Measurements from ENCODE around the gene EPM2A. TPM values are rescaled to one million over a fixed set of nuclear protein-coding genes. Genes with fewer than 3 reads are reported as not detected.

The EPM2A gene
- total RNA-seq, result 10 to 100 TPM in 2 of 4 donors, 1 to 10 TPM in 2; 6.5 to 12.9 (median 10.4) TPM

DNA sequence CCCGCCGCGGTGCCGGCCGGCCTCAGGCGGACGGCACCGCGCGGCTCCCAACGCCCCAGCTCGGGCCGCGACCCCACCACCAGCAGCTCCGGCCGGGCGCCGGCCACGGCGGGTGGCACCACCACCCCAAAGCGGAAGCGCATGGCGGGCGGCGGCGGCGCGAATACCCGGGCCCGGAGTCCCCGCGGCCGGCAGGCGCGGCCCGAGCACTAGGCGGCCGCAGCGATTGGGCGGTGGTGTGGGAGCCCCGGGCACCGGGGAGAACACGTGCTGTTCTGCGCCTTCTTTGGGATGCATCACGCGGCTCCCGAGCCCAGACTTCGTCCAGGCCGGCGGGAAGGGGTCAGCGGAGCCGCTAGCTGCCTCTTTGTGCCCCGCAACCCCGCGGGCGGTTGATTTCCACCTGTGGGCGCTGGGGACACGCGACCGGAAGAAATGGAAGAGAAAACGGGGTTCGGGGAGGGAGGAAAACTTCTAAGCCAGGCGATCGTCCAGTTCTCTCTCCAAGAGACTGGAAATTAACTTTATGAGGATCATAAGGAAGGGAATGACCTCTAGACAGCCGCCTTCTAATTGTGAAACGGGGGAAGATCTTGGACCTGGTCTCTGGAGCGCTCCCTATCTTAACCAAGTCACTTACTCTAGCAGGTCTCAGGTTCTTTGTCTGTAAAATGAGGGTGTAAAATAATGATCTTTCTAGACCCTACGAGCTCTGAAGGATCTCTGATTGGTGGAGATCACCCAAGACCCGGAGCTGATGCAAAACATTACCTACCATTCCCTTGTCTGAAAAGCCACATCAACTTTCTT is at the start of gene EPM2A:
TSS of gene EPM2A (minus strand) at position 165 of the 810 bp plus-strand sequence. CDS start at position 143, 22 bp downstream.
- no peaks in the 10 kb centered on the region for H3K27me3 ChIP-seq
- peak; percentile 87 to 90 for DNase-seq (ENCODE audit: low spot score in 2 of 2)
- H3K9me3 ChIP-seq, result no peaks in the 10 kb centered on the region
- peak within 1 kb of the TSS; percentile 96 for H3K27ac ChIP-seq
- peaks cover 16% of the 10 kb centered on the region for H3K4me1 ChIP-seq
- no peaks in the 10 kb centered on the region for H3K36me3 ChIP-seq
- TF ChIP-seq POLR2AphosphoS5 (IDR thresholded peaks at IDR 0.05), result peak in 2 of 3 donors; percentile 28 to 34
- no peak for TF ChIP-seq EP300 (IDR thresholded peaks at IDR 0.05)
- TF ChIP-seq, protein P1, sequence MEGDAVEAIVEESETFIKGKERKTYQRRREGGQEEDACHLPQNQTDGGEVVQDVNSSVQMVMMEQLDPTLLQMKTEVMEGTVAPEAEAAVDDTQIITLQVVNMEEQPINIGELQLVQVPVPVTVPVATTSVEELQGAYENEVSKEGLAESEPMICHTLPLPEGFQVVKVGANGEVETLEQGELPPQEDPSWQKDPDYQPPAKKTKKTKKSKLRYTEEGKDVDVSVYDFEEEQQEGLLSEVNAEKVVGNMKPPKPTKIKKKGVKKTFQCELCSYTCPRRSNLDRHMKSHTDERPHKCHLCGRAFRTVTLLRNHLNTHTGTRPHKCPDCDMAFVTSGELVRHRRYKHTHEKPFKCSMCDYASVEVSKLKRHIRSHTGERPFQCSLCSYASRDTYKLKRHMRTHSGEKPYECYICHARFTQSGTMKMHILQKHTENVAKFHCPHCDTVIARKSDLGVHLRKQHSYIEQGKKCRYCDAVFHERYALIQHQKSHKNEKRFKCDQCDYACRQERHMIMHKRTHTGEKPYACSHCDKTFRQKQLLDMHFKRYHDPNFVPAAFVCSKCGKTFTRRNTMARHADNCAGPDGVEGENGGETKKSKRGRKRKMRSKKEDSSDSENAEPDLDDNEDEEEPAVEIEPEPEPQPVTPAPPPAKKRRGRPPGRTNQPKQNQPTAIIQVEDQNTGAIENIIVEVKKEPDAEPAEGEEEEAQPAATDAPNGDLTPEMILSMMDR (IDR thresholded peaks at IDR 0.05), result peak in 1 of 2 donors; percentile 10
- TF ChIP-seq POLR2A (IDR thresholded peaks at IDR 0.05), result peak in 1 of 2 donors; percentile 36
- H3K4me3 ChIP-seq, result peak within 1 kb of the TSS; percentile 95
- whole genome bisulfite sequencing, result 2% methylated on average over 20 of the region's 69 CpGs

DNA sequence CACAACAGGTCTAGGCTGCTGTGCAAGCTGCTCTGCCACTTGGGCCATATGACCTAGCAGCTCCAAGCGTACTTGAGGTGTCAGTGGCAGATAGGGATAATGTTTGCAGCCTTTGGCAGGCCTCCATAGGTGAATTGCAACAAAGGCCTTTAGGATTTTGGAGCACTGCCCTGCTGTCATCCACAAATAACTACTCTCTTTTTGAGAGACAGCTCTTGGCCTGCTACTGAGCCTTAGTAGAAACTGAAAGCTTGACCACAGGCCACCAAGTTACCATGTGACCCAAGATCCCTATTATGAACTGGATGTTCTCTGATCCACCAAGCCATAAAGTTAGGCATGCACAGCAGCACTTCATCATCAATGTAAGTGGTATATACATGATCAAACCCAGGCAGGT is 49.4 kb upstream of the EPM2A start:
- no peak overlapping the region for H3K27ac ChIP-seq
- no peak for DNase-seq (ENCODE audit: low spot score in 2 of 2)
- peaks cover 7% of the 10 kb centered on the region for H3K36me3 ChIP-seq
- WGBS, result 79% methylated on average over 1 of the region's 1 CpG
- no peak for TF ChIP-seq POLR2AphosphoS5 (IDR thresholded peaks at IDR 0.05)
- no peak for TF ChIP-seq EP300 (IDR thresholded peaks at IDR 0.05)
- TF ChIP-seq, protein P1 (IDR thresholded peaks at IDR 0.05), result no peak
- no peak for TF ChIP-seq POLR2A (IDR thresholded peaks at IDR 0.05)
- H3K9me3 ChIP-seq, result no peaks in the 10 kb centered on the region
- H3K27me3 ChIP-seq, result no peaks in the 10 kb centered on the region
- no peak overlapping the region for H3K4me3 ChIP-seq
- no peaks in the 10 kb centered on the region for H3K4me1 ChIP-seq

DNA sequence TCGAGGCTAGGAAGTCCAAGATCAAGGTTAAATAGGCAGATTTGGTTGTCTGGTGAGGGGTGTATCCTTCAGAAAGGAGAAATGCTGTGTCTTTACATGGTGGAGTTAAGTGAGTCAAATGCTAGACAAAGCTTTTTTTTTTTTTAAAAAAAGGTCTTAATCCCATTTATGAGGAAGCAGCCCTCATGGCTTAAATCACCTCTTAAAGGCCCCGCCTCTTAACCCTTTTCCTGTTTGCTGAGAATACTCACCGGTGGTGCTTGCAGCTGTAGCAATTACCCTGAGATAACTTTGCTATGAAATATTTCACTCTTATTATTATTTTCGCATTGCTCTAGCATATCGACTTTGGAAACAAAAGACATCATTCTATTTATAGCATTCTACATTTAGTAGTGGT is 48.5 kb upstream of the EPM2A start:
- Histone ChIP-seq H3K9me3 (no peaks in the 10 kb centered on the region), H3K4me3 (no peak overlapping the region), H3K36me3 (peaks cover 7% of the 10 kb centered on the region), H3K4me1 (no peaks in the 10 kb centered on the region), H3K27ac (no peak overlapping the region), H3K27me3 (no peaks in the 10 kb centered on the region)
- TF ChIP-seq POLR2A (IDR thresholded peaks at IDR 0.05), result no peak
- TF ChIP-seq, protein P1 (IDR thresholded peaks at IDR 0.05), result no peak
- TF ChIP-seq POLR2AphosphoS5 (IDR thresholded peaks at IDR 0.05), result no peak
- no peak for TF ChIP-seq EP300 (IDR thresholded peaks at IDR 0.05)
- 85% methylated on average over 5 of the region's 5 CpGs for WGBS
- DNase-seq (ENCODE audit: low spot score in 2 of 2), result no peak

DNA sequence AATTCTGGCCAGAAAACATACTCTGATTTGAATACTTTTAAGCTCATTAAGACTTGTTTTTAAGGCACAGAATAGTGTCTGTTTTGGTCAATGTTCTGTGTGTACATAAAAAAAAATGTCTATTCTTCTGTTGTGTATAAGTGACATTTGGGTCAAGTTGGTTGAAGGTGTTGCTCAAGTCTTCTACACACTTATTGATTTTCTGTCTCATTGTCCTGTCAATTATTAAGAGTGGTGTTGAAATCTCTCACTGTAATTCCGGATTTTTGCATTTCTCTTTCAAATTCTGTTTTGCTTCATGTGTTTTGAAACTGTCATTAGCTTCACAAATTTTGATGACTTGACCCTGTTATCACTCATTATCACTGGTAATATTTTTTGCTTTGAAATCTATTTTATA is 37.5 kb upstream of the EPM2A start:
- 100% methylated on average over 1 of the region's 1 CpG for WGBS

DNA sequence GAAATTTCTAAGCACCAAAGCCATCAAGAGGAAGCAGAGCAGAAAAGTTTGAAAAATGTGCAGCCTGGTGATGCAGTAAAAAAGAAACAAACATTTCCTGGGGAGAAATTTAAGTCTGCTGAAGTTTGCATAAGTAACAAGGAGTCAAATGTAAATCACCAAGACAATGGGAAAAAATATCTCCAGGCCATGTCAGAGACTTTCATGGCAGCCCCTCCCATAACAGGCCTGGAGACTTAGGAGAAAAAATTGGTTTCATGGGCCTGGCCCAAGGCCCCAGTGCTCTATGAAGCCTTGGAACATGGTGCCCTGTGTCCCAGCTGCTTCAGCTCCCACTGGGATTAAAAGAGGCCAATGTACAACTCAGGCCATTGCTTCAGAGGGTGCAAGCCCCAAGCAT is 30.1 kb upstream of the EPM2A start:
- no peak for DNase-seq (ENCODE audit: low spot score in 2 of 2)
- Histone ChIP-seq H3K27me3 (no peaks in the 10 kb centered on the region), H3K9me3 (no peaks in the 10 kb centered on the region), H3K4me1 (no peaks in the 10 kb centered on the region), H3K27ac (no peak overlapping the region), H3K36me3 (no peaks in the 10 kb centered on the region), H3K4me3 (no peak overlapping the region)
- no peak for TF ChIP-seq POLR2A (IDR thresholded peaks at IDR 0.05)
- no peak for TF ChIP-seq EP300 (IDR thresholded peaks at IDR 0.05)
- no peak for TF ChIP-seq POLR2AphosphoS5 (IDR thresholded peaks at IDR 0.05)
- TF ChIP-seq, protein P1 (IDR thresholded peaks at IDR 0.05), result no peak

More for the DNA sequence above, 37.5 kb upstream of the EPM2A start:
- H3K4me3 ChIP-seq, result no peak overlapping the region
- peaks cover 8% of the 10 kb centered on the region for H3K9me3 ChIP-seq
- no peak overlapping the region for H3K27ac ChIP-seq
- no peak for DNase-seq (ENCODE audit: low spot score in 2 of 2)
- TF ChIP-seq POLR2AphosphoS5 (IDR thresholded peaks at IDR 0.05) (no peak), POLR2A (IDR thresholded peaks at IDR 0.05) (no peak), EP300 (IDR thresholded peaks at IDR 0.05) (no peak)
- TF ChIP-seq, protein P1 (IDR thresholded peaks at IDR 0.05), result no peak
- H3K27me3 ChIP-seq, result no peaks in the 10 kb centered on the region
- no peaks in the 10 kb centered on the region for H3K4me1 ChIP-seq
- H3K36me3 ChIP-seq, result no peaks in the 10 kb centered on the region
